Trophoblast cell (in vitro differentiated cells and primary cell): ENCODE data around the gene ZNF660.
A peak's percentile ranks its signal among the peaks of the same experiment; 100 is the strongest.

ENCODE experiments used
- DNase-seq, 2 donors: peaks; one replicate each; pipeline ENCODE4 v3.0.0-alpha.2; 2016
- H2AFZ ChIP-seq: 2 replicates; pipeline ENCODE4 v1.6.1; 2013; ENCODE audit warnings: low read length, moderate library complexity, mild to moderate bottlenecking; ENCODE audit not compliant: insufficient read depth, poor library complexity
- H2AK5ac ChIP-seq: 2 replicates; pipeline ENCODE4 v1.6.1; 2013; ENCODE audit warnings: mild to moderate bottlenecking, low read length
- H2BK120ac ChIP-seq: 2 replicates; pipeline ENCODE4 v1.6.1; 2013; ENCODE audit warnings: low read length, mild to moderate bottlenecking, moderate library complexity; ENCODE audit not compliant: insufficient read depth, poor library complexity
- H2BK12ac ChIP-seq: 2 replicates; pipeline ENCODE4 v1.6.1; 2013; ENCODE audit warnings: mild to moderate bottlenecking, low read length, moderate library complexity
- H2BK5ac ChIP-seq: 2 replicates; pipeline ENCODE4 v1.6.1; 2013; ENCODE audit warnings: low read length, low read depth, moderate library complexity, mild to moderate bottlenecking; ENCODE audit not compliant: poor library complexity
- H3K14ac ChIP-seq: 2 replicates; pipeline ENCODE4 v1.6.1; 2013; ENCODE audit warnings: mild to moderate bottlenecking, low read length
- H3K18ac ChIP-seq: 2 replicates; pipeline ENCODE4 v1.6.1; 2013; ENCODE audit warnings: mild to moderate bottlenecking, low read length
- H3K23ac ChIP-seq: 2 replicates; pipeline ENCODE4 v1.6.1; 2013; ENCODE audit warnings: low read length
- H3K27ac ChIP-seq: 2 replicates; pipeline ENCODE4 v1.5.1; 2013; ENCODE audit warnings: low read depth, mild to moderate bottlenecking, inconsistent platforms, low read length, moderate library complexity
- H3K27me3 ChIP-seq: 2 replicates; pipeline ENCODE4 v1.6.1; 2013; ENCODE audit warnings: inconsistent platforms, mild to moderate bottlenecking, low read length, moderate library complexity; ENCODE audit not compliant: insufficient read depth
- H3K36me3 ChIP-seq, 2 experiments: 1 replicate in 1 of 2; 2 replicates in 1 of 2; pipeline ENCODE4 v1.6.1; 2013; ENCODE audit warnings: low read length in 2 of 2, mild to moderate bottlenecking in 2 of 2, moderate library complexity in 1 of 2; ENCODE audit not compliant: insufficient read depth in 2 of 2, control insufficient read depth in 1 of 2
- H3K4ac ChIP-seq: 2 replicates; pipeline ENCODE4 v1.6.1; 2013; ENCODE audit warnings: low read depth, mild to moderate bottlenecking, low read length, moderate library complexity
- H3K4me1 ChIP-seq, 2 experiments: 1 replicate in 1 of 2; 2 replicates in 1 of 2; pipeline ENCODE4 v1.6.1; 2013; ENCODE audit warnings: low read length in 2 of 2, mild to moderate bottlenecking in 2 of 2, moderate library complexity in 1 of 2; ENCODE audit not compliant: insufficient read depth in 2 of 2, control insufficient read depth in 1 of 2
- H3K4me2 ChIP-seq: 2 replicates; pipeline ENCODE4 v1.6.1; 2013; ENCODE audit warnings: inconsistent platforms, mild to moderate bottlenecking, low read length, moderate library complexity
- H3K4me3 ChIP-seq: 2 replicates; pipeline ENCODE4 v1.5.1; 2013; ENCODE audit warnings: mild to moderate bottlenecking, low read depth, low read length, inconsistent platforms
- H3K79me1 ChIP-seq: one replicate; pipeline ENCODE4 v1.6.1; 2013; ENCODE audit warnings: low read length
- H3K79me2 ChIP-seq: 2 replicates; pipeline ENCODE4 v1.6.1; 2013; ENCODE audit warnings: low read length, mild to moderate bottlenecking; ENCODE audit not compliant: control insufficient read depth, insufficient read depth, poor library complexity
- H3K9ac ChIP-seq: 2 replicates; pipeline ENCODE4 v1.6.1; 2013; ENCODE audit warnings: mild to moderate bottlenecking, low read length
- H3K9me3 ChIP-seq: 2 replicates; pipeline ENCODE4 v1.6.1; 2013; ENCODE audit warnings: low read depth, mild to moderate bottlenecking, control low read depth, inconsistent platforms, low read length; ENCODE audit not compliant: insufficient read depth
- H4K12ac ChIP-seq: 2 replicates; pipeline ENCODE4 v1.6.1; 2013; ENCODE audit warnings: low read depth, mild to moderate bottlenecking, low read length, moderate library complexity
- H4K8ac ChIP-seq: 2 replicates; pipeline ENCODE4 v1.6.1; 2013; ENCODE audit warnings: low read depth, mild to moderate bottlenecking, low read length, moderate library complexity
- H4K91ac ChIP-seq: one replicate; pipeline ENCODE4 v1.6.1; 2013; ENCODE audit warnings: low read depth, mild to moderate bottlenecking, low read length, moderate library complexity
- WGBS: extraction: QIAGEN DNeasy Blood & Tissue Kit; methylation state at CpG from one replicate; pipeline ENCODE4 v1.1.7; 2013; ENCODE audit warnings: missing lambda C conversion rate; ENCODE audit not compliant: insufficient read length, insufficient coverage; ENCODE audit errors: extremely low coverage; 5-methylcytosine and 5-hydroxymethylcytosine counted together

Gene ZNF660

DNA sequence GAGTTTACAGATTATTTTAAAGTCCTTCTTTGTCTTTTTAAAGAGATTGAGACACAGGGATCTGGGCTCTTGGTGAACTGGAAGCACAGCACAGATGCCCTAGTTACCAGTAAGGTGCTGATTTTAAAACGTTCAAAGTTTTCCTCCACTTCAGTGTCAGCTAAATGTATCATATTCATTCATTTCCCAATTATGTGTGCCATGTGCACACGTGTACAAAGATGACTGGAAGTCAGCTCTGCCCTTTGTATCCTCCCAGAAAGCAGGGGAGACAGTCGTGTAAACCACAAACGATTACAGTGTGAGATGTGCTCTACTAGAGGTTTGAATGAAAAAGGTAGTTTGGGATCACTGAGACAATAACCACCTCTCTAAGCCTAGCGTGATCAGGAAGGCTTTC is 29.0 kb upstream of the ZNF660 start:
- Histone ChIP-seq H3K4me1 (peaks cover 2 to 5% of the 10 kb centered on the region in 2 experiments), H4K12ac (no peak overlapping the region), H3K27ac (no peak overlapping the region), H2BK5ac (no peak overlapping the region), H4K91ac (no peak overlapping the region), H3K9me3 (peaks cover 3% of the 10 kb centered on the region), H3K23ac (no peak overlapping the region), H2AFZ (no peak overlapping the region), H3K79me2 (peaks cover 3% of the 10 kb centered on the region), H3K4me2 (peak overlapping the region; percentile 73), H2BK12ac (no peak overlapping the region), H3K9ac (no peak overlapping the region), H2BK120ac (no peak overlapping the region), H4K8ac (peak overlapping the region; percentile 50), H3K4ac (no peak overlapping the region), H3K36me3 (peaks cover 5 to 7% of the 10 kb centered on the region in 2 experiments), H2AK5ac (no peak overlapping the region), H3K27me3 (peaks cover 4% of the 10 kb centered on the region), H3K4me3 (no peak overlapping the region), H3K79me1 (peaks cover 3% of the 10 kb centered on the region), H3K18ac (no peak overlapping the region), H3K14ac (no peak overlapping the region)
- no peak for DNase-seq
- WGBS = no CpG with 5 or more reads among the region's 5 CpGs

DNA sequence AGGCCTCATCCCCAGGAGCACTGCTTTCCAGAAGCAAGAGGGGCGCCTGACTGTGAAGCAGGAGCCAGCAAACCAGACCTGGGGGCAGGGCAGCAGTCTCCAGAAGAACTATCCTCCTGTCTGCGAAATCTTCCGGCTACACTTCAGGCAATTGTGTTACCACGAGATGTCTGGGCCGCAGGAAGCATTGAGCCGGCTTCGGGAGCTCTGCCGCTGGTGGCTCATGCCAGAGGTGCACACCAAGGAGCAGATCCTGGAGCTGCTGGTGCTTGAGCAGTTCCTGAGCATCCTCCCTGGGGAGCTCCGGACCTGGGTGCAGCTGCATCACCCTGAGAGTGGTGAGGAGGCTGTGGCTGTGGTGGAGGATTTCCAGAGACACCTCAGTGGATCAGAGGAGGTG is 27.7 kb upstream of the ZNF660 start:
- Histone ChIP-seq H3K18ac (no peak overlapping the region), H3K36me3 (peaks cover 10 to 16% of the 10 kb centered on the region in 2 experiments), H2BK12ac (no peak overlapping the region), H3K4me3 (no peak overlapping the region), H3K27me3 (peaks cover 1% of the 10 kb centered on the region), H3K79me2 (peaks cover 3% of the 10 kb centered on the region), H3K4me2 (no peak overlapping the region), H3K23ac (no peak overlapping the region), H4K8ac (no peak overlapping the region), H2BK120ac (no peak overlapping the region), H3K4ac (no peak overlapping the region), H4K12ac (no peak overlapping the region), H2BK5ac (no peak overlapping the region), H3K79me1 (peaks cover 3% of the 10 kb centered on the region), H3K9me3 (peaks cover 8% of the 10 kb centered on the region), H2AFZ (no peak overlapping the region), H3K4me1 (peaks cover 2 to 5% of the 10 kb centered on the region in 2 experiments), H3K14ac (no peak overlapping the region), H2AK5ac (no peak overlapping the region), H3K27ac (no peak overlapping the region), H4K91ac (no peak overlapping the region), H3K9ac (peak overlapping the region; percentile 18)
- DNase-seq = no peak
- no CpG with 5 or more reads among the region's 9 CpGs for whole genome bisulfite sequencing

DNA sequence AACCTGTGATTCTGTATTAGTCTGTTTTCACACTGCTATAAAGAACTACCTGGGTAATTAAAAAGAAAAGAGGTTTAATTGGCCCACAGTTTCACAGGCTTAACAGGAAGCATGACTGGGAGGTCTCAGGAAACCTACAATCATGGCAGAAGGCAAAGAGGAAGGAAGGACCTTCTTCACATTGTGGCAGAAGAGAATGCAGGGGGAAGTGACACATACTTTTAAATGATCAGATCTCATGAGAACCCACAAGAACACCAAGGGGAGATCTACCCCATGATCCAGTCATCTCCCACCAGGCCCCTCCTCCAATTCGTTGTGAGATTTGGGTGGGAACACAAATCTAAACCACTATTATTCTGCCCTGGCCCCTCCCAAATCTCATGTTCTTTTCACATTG is 23.7 kb upstream of the ZNF660 start:
- no peak overlapping the region for H2AFZ ChIP-seq
- no peak overlapping the region for H3K18ac ChIP-seq
- no peaks in the 10 kb centered on the region for H3K27me3 ChIP-seq
- no peak overlapping the region for H3K9ac ChIP-seq
- H3K79me2 ChIP-seq = no peaks in the 10 kb centered on the region
- H3K9me3 ChIP-seq = peaks cover 8% of the 10 kb centered on the region
- no peak overlapping the region for H2BK5ac ChIP-seq
- H2BK120ac ChIP-seq = no peak overlapping the region
- H3K4me2 ChIP-seq = no peak overlapping the region
- no peaks in the 10 kb centered on the region for H3K79me1 ChIP-seq
- no peak for DNase-seq
- H3K23ac ChIP-seq = no peak overlapping the region
- H3K36me3 ChIP-seq = peaks cover 13 to 22% of the 10 kb centered on the region in 2 experiments
- no peak overlapping the region for H3K4ac ChIP-seq
- no peak overlapping the region for H2AK5ac ChIP-seq
- no CpG with 5 or more reads among the region's 1 CpG for WGBS
- H4K12ac ChIP-seq = no peak overlapping the region
- H2BK12ac ChIP-seq = no peak overlapping the region
- H3K4me1 ChIP-seq = peaks cover 0 to under 1% of the 10 kb centered on the region in 2 experiments
- no peak overlapping the region for H3K27ac ChIP-seq
- no peak overlapping the region for H3K14ac ChIP-seq
- H4K91ac ChIP-seq = no peak overlapping the region
- H3K4me3 ChIP-seq = no peak overlapping the region
- no peak overlapping the region for H4K8ac ChIP-seq

DNA sequence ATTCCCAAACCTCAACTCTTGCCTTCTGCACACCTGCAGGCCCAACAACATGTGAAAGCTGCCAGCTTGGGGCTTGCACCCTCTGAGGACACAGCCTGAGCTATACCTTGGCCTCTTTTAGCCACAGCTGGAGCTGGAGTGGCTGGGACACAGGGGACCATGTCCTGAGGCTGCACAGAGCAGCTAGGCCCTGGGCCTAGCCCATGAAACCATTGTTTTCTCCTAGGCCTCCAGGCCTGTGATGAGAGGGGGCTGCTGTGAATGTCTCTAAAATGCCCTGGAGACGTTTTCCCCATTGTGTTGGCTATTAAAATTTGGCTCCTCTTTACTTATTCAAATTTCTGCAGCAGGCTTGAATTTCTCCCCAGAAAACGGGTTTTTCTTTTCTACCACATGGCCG is 22.6 kb upstream of the ZNF660 start:
- Histone ChIP-seq H3K14ac (no peak overlapping the region), H3K4me1 (no peaks in the 10 kb centered on the region), H4K12ac (no peak overlapping the region)

More for the DNA sequence above, 22.6 kb upstream of the ZNF660 start:
- Histone ChIP-seq H3K4ac (no peak overlapping the region), H4K8ac (no peak overlapping the region), H3K79me1 (no peaks in the 10 kb centered on the region), H2AFZ (no peak overlapping the region), H3K9me3 (peaks cover 8% of the 10 kb centered on the region), H3K79me2 (no peaks in the 10 kb centered on the region), H3K36me3 (peaks cover 13 to 19% of the 10 kb centered on the region in 2 experiments), H3K4me2 (no peak overlapping the region), H2BK120ac (no peak overlapping the region), H3K4me3 (no peak overlapping the region), H2BK5ac (no peak overlapping the region), H3K9ac (no peak overlapping the region), H3K27me3 (no peaks in the 10 kb centered on the region), H2BK12ac (no peak overlapping the region), H2AK5ac (no peak overlapping the region), H4K91ac (no peak overlapping the region), H3K18ac (no peak overlapping the region), H3K23ac (no peak overlapping the region), H3K27ac (no peak overlapping the region)
- DNase-seq = no peak
- no CpG with 5 or more reads among the region's 3 CpGs for WGBS
